ENCODE results near the gene FER.
"Not testable (repeated sequence)": the region's sequence is repeated elsewhere in the genome, so short reads cannot be mapped to it uniquely, and the experiment has no call there.

Gene FER

DNA sequence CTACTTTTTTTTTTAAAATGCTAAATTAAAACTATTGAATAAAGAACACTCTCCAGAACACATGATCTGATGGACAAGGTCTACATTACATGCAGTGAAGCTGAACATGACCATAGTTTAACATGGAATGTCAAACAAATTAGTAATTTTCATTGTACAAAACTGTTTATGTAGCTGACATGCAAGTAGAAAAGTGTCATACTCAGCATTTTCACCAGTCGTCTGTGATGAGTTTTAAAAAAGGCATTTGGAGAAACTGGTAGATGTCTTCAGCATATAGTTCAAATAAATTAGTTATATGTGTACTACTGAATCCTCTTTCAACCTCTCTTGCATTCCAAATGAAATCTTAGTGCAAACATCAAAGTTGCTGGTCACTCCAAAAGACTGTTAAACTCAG lies 301.9 kb downstream of the FER start:
- no peak for DNase-seq

DNA sequence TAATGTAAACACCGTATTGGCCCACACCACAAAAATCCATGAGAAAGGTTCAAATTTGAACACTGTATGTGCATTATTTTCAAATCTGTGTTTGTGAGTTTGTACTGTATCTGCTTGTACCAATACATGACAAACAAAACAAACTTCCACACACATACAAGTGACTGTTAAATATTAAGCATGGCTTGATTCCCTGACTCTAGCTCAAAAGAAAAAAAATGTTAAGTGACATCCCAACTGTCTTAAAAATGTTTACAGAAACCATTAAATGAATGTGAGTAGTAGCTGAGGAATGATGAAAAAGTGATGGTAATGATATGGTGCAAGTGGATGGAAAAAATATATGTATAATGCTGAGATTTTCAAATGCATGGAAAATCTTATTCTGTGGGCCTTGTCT lies 302.6 kb downstream of the FER start:
- not testable (repeated sequence) for DNase-seq

GRCh38 chr5:109052216-109052615 lies 304.5 kb downstream of the FER start:
- DNase-seq, result not testable (repeated sequence)

DNA sequence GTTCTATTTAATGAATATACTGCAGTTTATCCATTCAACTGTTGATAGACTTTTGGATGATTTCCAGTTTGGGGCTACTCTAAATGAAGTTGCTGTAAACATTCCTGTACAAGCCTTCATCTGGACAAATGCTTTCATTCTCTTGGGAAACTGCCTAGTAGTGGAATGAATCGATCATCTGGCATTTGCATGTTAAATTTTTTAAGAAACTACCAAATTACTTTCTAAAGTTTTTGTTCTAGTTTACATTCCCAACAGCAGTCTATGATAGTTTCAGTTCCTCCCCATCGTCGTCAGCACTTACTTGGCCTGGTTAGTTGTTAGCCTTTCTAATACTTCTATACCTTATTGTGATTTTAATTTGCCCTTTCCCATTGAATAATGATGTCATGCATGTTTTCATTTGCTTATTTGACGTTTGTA lies 306.3 kb downstream of the FER start:
- no peak for DNase-seq

DNA sequence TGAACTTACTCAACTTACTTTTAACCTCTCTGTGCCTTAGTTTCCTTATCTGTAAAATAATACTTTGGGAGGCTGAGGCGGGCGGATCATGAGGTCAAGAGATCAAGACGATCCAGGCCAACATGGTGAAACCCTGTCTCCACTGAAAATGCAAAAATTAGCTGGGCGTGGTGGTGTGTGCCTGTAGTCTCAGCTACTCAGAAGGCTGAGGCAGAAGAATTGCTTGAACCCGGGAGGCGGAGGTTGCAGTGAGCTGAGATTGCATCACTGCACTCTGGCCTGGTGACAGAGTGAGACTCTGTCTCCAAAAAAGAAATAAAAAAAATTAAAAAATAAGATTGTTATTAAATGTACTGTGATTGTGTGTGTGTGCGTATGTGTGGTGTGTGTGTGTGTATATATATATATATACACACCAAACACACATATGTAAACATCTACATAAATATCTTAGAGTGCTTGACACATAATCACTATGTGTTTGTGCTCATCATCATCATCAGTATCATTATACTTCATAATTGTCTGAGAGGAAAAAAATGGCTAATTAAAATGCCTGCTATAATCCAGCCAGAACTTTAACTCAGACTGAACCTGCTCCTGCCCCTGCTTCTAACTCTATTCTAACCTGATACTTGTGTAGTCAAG lies 312.8 kb downstream of the FER start:
- DNase-seq, result no peak

GRCh38 chr5:109062664-109063063 lies 315.0 kb downstream of the FER start:
- DNase-seq, result no peak

DNA sequence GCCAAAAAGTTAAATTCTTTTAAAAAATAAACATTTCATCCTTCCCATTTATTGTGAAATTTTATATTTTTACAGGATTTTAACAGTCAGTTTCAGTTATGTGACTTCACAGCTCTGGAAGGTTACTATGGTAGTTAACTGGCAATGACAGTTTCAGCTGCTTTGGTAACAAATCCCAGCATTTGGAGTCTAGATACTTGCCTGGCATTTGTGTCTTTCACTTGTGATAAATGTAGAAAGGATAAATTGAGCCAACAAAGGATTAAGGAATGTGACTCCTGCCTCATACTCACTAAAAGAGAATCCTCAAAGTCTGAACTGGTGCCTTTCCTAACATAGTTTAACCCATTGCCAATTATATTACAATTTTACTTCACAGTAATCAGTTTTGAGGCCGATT lies 315.5 kb downstream of the FER start:
- no peak for DNase-seq

GRCh38 chr5:109076741-109077140 lies 329.0 kb downstream of the FER start:
- no peak for DNase-seq

DNA sequence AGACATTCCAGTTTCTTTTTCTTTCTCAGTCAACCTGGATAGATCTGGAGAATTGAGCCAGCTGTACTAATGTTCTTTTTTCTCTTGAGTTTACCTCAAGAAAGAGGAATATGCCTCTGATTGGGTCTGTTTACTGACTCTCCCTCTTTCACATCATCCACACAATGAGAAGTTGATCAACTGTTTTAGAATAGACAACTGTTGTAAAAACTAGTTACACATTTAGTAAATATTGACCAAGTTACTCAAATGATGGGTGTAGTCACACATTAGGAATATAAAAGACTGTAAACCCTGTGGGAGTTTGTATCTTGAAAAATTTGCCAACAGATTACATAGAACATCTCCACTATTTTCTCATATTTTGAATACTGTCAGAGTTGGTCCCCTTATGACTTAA lies 330.8 kb downstream of the FER start:
- no peak for DNase-seq

DNA sequence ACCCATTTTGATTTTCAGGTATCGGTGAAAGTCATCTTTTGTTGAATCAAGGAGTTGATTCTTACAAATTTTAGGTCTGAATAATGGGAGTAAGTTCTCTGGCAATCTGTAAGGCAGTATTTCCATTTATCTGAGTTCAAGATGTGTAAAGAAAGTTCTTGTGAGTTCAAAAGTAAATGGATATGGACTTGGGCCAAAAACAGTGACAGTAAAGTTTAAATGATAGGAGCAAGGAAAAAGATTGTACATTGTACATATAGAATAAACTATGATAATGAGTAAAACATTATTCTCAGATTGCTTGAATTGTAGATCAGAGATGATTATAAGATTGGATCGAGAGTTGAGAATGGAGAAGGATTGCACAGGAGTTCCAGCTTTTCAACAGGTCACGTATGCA lies 332.8 kb downstream of the FER start:
- no peak for DNase-seq

DNA sequence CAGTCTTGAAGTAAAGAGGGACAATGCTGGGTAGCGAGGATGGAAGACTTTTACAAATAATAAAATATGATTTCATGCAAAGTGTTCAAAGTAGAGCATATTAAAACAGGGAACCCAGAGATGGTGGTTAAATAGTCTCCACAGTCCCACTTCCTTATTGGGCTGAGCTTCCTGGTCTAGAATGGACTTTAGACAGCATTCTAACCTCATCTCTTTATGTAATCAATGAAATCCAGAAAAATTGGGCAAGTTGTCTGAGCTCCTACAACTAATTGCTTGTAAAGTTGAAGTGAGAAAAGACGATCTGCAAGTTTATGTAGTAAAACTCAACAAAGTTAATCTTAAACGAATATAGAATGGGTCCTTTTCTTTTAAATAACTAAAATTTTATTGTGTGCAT lies 333.2 kb downstream of the FER start:
- DNase-seq, result no peak

- DNase-seq, result no peak
Measured at GRCh38 chr5:109083937-109084336, 336.2 kb downstream of the FER start.

- no peak for DNase-seq
Measured at GRCh38 chr5:109089191-109089590, 341.5 kb downstream of the FER start.

GRCh38 chr5:109099081-109099480 lies 351.4 kb downstream of the FER start:
- no peak for DNase-seq

GRCh38 chr5:109100971-109101370 lies 353.3 kb downstream of the FER start:
- no peak for DNase-seq

DNA sequence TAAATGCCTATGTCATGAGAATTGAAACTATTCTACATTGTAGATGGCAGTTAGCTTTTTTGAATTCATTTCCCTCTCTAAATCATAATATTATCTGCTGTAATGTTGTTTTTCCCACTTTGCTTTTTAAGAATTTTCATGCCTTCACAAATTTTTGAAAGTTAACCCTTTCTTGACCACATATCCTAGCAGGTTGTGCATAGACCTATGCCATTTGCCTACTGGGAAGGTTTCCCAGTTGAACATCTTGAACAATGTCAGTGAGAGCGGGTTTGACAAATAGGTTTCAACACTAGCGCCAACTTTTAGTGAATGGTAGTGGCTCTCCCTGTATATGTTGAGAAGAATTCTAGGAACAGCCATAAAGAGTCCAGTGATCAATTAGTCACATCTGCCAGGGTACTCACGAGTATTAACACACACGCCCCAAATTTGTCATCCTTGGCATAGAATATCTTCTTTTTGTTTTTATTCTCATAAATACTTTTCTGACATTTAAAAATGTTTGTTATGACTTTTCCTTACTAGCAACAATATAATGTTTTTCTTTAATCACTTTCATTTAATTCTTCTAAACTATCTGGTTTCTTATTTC lies 354.5 kb downstream of the FER start:
- no peak for DNase-seq

GRCh38 chr5:109105631-109106267 lies 358.1 kb downstream of the FER start:
- DNase-seq, result no peak

GRCh38 chr5:109111680-109112079 lies 364.0 kb downstream of the FER start:
- no peak for DNase-seq

- DNase-seq, result no peak
Measured at GRCh38 chr5:109113608-109114007, 365.9 kb downstream of the FER start.

DNA sequence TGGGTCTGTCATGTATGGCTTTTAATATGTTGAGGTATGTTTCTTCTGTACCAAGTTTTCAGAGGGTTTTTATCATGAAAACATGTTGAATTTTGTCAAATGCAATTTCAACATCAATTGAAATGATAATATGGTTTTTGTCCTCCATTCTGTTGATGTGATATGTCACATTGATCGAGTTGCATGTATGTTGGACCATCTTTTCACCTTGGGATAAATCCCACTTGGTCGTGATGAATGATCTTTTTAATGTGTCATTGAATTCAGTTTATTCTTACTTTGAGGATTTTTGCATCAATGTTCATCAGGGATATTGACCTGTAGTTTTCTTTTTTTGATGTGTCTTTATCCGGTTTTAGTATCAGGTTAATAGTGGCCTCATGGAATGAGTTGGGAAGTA lies 373.5 kb downstream of the FER start:
- DNase-seq, result no peak

DNA sequence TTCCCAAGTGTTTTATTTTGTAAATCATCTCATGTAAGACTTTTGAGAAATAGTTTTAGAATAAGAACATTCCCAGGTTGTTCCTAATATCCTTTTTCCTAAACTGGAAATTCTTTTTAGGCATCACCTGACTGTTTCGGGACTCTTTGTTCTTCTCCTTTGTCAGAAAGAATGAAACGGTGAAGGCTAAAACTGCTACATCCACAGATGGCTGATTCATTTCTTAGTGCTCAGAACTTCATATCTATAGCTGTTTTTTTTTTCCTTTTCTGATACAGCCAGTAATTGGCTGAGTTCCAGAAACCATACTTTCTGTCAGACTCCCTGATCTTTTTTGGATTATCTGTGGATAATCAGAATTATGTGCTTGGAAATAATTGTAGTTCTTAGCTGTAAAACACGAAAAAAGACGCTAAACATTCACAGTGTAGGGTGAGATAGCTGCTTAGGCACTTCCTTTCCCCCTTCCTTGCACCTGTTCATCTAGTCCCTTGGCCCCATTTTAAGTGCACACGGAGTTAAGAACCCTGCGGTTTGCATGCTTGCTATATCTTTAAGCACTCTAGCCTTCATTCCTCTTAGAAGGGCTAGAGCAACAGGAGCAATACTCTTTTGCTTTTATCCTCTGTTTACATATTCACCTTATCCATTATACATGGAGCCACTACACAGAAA lies 378.2 kb downstream of the FER start:
- DNase-seq, result no peak

- DNase-seq, result no peak
Measured at GRCh38 chr5:109126481-109126880, 378.8 kb downstream of the FER start.

DNA sequence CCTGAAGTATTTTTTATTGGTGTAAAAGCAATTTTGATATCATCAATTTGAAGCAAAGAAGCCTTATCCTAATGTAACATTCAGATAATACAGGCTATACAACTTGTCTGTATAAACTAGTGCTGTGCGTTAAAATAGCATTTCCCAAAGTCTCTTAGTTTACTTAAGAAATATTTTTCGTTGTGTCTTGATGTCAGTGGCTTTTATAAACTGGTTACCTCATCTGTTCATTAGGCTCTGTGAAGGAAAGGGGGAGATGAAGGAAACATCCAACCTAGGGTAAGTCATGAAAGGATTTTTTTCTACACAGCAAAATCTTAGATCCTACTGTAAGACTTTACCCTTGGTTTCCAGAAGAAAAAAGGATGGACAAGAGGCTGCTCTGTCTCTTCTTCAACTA lies 389.2 kb downstream of the FER start:
- no peak for DNase-seq
